Mammary epithelial cell (primary cell): Measurements from ENCODE around the gene HMCN2.

Source experiments
- EZH2 ChIP-seq: IDR thresholded peaks from 2 replicates; pipeline ENCODE4 v1.6.1; 2012; ENCODE audit warnings: low read length, inconsistent platforms, borderline replicate concordance
- TF ChIP-seq, protein P1 (sequence below), 2 donors: IDR thresholded peaks in 1 of 2; conservative IDR thresholded peaks in 1 of 2; 2 replicates each; pipeline ENCODE4 v1.5.1; 2011 to 2012; ENCODE audit warnings: inconsistent platforms in 2 of 2, low read length in 2 of 2, mild to moderate bottlenecking in 2 of 2, control low read depth in 1 of 2, low read depth in 1 of 2; ENCODE audit not compliant: insufficient read depth in 1 of 2; ENCODE audit errors: extremely low read depth in 1 of 2

DNA sequence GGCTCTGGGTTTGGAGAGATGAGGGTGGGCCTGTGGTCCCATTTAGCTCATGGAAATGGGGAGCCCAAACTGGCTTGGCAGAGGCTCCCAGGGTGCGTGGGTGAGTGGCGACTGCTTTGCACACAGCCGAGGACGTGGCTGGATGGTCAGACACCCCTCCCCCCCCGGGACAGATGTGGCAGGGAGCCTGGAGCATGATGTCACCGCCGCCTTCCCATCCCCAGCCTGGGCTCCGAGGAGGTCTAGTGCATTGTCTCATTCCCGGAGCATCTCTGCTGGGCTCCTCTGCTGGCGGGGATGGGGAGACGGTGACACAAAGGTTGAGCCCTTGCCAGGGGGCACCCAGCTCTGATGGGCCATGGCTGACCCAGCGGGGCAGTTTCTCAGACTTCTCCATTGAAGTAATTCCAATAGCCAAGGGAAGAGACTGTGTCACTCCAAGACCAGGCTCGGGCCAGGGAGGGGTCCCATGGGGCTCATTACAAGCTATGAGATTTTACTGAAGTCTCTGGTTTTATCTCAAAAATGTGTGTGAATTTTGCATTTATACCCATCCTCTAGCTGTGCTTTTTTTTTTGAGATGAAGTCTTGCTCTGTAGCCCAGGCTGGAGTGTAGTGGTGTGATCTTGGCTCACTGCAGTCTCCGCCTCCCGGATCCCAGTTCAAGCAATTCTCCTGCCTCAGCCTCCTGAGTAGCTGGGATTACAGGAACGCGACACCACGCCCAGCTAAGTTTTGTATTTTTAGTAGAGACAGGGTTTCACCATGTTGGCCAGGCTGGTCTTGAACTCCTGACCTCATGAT lies 36.1 kb downstream of the HMCN2 start:
- TF ChIP-seq, protein P1, sequence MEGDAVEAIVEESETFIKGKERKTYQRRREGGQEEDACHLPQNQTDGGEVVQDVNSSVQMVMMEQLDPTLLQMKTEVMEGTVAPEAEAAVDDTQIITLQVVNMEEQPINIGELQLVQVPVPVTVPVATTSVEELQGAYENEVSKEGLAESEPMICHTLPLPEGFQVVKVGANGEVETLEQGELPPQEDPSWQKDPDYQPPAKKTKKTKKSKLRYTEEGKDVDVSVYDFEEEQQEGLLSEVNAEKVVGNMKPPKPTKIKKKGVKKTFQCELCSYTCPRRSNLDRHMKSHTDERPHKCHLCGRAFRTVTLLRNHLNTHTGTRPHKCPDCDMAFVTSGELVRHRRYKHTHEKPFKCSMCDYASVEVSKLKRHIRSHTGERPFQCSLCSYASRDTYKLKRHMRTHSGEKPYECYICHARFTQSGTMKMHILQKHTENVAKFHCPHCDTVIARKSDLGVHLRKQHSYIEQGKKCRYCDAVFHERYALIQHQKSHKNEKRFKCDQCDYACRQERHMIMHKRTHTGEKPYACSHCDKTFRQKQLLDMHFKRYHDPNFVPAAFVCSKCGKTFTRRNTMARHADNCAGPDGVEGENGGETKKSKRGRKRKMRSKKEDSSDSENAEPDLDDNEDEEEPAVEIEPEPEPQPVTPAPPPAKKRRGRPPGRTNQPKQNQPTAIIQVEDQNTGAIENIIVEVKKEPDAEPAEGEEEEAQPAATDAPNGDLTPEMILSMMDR (conservative IDR thresholded peaks at IDR 0.05 in 1 of 2, IDR thresholded peaks at IDR 0.05 in 1 of 2; ENCODE audit: extremely low read depth in 1 of 2, insufficient read depth in 1 of 2, low read depth in 1 of 2, low read length in 2 of 2): no peak
- TF ChIP-seq EZH2: no peak
